MG63 (cell line): ENCODE results near the gene ST7. TPM values are rescaled to one million over a fixed set of nuclear protein-coding genes. Genes with fewer than 3 reads are reported as not detected.
A peak's percentile ranks its signal among the peaks of the same experiment; 100 is the strongest.
"Not testable (repeated sequence)": the region's sequence is repeated elsewhere in the genome, so short reads cannot be mapped to it uniquely, and the experiment has no call there.

Experiments
- DNase-seq: peaks from one replicate; pipeline ENCODE4 v3.0.0-alpha.2; 2020
- H3K27me3 ChIP-seq: fragments of 250-450 bp; sonication (Bioruptor Pico); 2 replicates; pipeline ENCODE4 v1.5.1; 2020; ENCODE audit warnings: mild to moderate bottlenecking, moderate library complexity
- H3K36me3 ChIP-seq: fragments of 250-450 bp; sonication (Bioruptor Pico); 2 replicates; pipeline ENCODE4 v1.5.1; 2020; ENCODE audit warnings: mild to moderate bottlenecking, moderate library complexity
- H3K4me3 ChIP-seq: fragments of 250-450 bp; sonication (Bioruptor Pico); 2 replicates; pipeline ENCODE4 v1.5.1; 2020; ENCODE audit warnings: mild to moderate bottlenecking, moderate library complexity
- H3K9me3 ChIP-seq: fragments of 250-450 bp; sonication (Bioruptor Pico); 2 replicates; pipeline ENCODE4 v1.5.1; 2020; ENCODE audit warnings: mild to moderate bottlenecking, moderate library complexity
- total RNA-seq: library from RNA; depleted of rRNA; stranded (reverse); fragments of >200 nt; shearing (Covaris generic); gene quantifications from 2 replicates; pipeline ENCODE4 v1.2.3, GENCODE V29; 2014; ENCODE audit warnings: low replicate concordance; rRNA removed

Gene ST7, protein sequence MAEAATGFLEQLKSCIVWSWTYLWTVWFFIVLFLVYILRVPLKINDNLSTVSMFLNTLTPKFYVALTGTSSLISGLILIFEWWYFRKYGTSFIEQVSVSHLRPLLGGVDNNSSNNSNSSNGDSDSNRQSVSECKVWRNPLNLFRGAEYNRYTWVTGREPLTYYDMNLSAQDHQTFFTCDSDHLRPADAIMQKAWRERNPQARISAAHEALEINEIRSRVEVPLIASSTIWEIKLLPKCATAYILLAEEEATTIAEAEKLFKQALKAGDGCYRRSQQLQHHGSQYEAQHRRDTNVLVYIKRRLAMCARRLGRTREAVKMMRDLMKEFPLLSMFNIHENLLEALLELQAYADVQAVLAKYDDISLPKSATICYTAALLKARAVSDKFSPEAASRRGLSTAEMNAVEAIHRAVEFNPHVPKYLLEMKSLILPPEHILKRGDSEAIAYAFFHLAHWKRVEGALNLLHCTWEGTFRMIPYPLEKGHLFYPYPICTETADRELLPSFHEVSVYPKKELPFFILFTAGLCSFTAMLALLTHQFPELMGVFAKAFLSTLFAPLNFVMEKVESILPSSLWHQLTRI
- 13.7 and 14.4 TPM in 2 replicates for total RNA-seq

DNA sequence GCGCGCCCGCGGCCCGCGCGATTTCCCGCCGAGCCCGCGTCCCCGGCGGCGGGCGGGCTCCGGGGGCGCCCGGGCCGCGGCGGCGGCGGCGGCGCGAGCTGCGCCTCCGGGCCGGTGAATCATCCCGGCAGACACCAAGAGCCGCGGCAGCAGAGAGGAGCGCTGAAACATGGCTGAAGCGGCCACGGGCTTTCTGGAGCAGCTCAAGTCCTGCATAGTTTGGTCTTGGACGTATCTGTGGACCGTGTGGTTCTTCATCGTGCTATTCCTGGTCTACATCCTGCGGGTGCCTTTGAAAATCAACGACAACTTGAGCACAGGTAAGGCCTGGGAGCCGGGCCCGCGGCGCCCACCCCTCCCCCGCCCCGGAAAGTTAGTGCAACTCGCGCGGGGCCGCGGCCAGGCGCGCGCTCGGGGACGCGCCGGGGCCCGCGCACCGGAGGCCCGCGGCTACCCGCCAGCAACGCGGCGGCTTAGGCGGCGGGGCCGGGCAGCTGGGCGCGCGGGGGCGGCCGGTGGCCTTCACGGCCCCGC is at the start of gene ST7:
ST7 (plus strand) TSS at position 130 of the 534 bp plus-strand sequence; CDS start at position 170, 40 bp downstream.
- DNase-seq, result peak; percentile 62
- no peaks in the 10 kb centered on the region for H3K36me3 ChIP-seq
- H3K4me3 ChIP-seq, result peak within 1 kb of the TSS; percentile 58
- no peaks in the 10 kb centered on the region for H3K9me3 ChIP-seq
- H3K27me3 ChIP-seq, result no peaks in the 10 kb centered on the region

DNA sequence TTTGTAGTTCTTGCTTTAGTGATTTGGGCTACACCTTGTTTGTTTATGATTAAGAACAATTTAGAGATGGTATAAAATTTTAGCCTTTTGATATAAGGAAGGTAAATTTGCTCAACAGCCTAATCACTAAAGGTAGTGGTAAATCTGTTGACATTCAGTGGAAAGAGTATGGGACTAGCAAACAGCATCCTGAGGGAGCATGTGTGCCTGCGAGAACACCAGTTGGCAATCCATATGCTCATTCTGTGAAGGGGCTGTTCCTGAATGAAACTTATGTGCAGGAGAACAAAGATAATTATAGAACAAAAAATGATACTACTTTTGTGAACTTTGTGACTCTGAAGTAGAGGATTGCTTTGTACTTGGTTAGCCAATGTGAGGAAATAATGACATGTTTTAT is 46.9 kb upstream of the ST7 start:
- Histone ChIP-seq H3K4me3 (no peak overlapping the region), H3K9me3 (no peaks in the 10 kb centered on the region), H3K27me3 (no peaks in the 10 kb centered on the region), H3K36me3 (peaks cover 19% of the 10 kb centered on the region)
- DNase-seq, result no peak

DNA sequence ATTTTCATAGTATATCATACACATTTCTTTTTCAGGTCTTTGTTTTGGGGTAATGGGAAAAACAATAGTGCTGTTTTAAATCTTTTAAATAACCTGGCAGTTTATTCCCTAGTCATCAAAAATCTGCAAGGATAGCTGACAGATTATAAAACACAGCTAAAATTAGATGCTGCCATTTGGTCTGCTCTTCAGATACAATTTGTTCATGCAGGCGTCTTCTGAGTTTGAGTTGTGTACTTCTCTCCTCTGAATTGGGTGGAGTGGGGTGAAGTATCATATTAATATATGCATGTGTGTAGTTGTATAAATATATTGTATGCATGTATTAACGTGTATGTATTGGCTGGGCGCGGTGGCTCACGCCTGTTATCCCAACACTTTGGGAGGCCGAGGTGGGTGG is 42.9 kb upstream of the ST7 start:
- DNase-seq, result no peak
- Histone ChIP-seq H3K36me3 (peaks cover 21% of the 10 kb centered on the region), H3K4me3 (no peak overlapping the region), H3K27me3 (no peaks in the 10 kb centered on the region), H3K9me3 (no peaks in the 10 kb centered on the region)

DNA sequence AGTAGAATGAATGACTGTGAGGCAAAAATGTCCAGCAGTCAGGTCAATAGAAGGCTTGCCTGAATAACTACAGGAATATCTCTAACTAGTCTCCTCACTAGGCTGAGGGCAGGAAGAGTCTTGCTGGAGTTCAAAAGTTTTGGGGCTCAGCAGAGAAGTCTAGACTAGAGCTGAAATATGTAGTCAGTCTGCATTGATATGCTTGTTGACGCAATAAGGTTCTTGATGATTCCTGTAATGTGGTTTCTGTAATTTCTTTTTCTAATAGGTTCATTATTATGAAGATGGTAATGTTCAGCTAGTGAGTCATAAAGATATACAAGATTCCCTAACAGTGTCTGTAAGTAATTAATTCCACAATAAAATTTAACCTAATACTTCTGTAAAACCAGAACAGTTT is 41.5 kb upstream of the ST7 start:
- DNase-seq, result no peak

DNA sequence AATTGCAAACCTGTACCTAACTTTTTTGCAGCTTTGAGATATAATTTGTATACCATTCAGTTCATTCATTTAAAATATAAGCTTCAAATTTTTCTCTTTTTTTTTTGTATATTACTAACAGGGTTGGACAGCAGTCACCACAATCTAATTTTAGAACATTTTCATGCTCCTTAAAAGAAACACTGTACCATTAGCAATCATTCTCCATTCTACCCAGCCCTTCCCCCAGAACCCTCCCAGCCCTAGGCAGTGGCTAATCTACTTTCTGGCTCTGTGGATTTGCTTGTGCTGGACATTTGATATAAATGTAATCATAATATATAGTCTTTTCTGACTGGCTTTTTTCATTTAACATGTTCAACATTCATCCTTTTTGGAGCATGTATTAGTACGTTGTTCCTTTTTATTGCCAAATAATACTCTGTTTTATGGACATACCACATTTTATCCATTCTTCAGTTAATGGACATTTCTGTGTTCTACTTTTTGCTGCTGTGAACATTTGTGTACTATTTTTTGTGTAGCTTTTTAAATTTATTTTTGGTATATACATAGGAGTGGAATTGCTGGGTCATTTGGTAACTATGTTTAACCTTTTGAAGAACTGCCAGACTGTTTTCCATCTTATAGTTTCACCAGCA is 40.9 kb upstream of the ST7 start:
- Histone ChIP-seq H3K4me3 (no peak overlapping the region), H3K9me3 (no peaks in the 10 kb centered on the region), H3K36me3 (peaks cover 28% of the 10 kb centered on the region), H3K27me3 (no peaks in the 10 kb centered on the region)
- DNase-seq, result no peak

More for the DNA sequence above, 41.5 kb upstream of the ST7 start:
- no peaks in the 10 kb centered on the region for H3K9me3 ChIP-seq
- H3K4me3 ChIP-seq, result no peak overlapping the region
- H3K27me3 ChIP-seq, result no peaks in the 10 kb centered on the region
- H3K36me3 ChIP-seq, result peaks cover 27% of the 10 kb centered on the region

GRCh38 chr7:116918704-116919103 is 34.6 kb upstream of the ST7 start:
- Histone ChIP-seq H3K9me3 (no peaks in the 10 kb centered on the region), H3K36me3 (peaks cover 15% of the 10 kb centered on the region), H3K4me3 (no peak overlapping the region), H3K27me3 (no peaks in the 10 kb centered on the region)
- DNase-seq, result no peak

DNA sequence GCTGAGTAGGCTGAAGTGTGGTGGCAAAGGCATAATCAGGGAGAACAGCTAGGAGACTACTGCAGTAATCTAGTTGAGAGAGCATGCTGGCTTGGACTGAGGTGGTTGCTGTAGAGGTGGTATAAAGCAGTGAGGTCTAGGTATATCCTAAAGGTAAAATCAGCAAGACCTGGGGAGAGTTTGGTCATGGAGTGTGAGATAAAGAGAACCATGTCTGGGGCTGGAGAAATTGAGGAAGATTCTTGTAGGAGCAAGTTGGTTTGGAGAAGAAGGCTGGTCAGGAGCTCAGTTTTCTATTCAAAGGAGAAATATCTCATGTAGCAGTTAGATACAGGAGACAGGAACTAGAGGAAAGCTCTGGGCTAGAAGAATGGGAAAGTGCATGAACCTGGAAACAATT is 32.9 kb upstream of the ST7 start:
- no peak for DNase-seq
- no peaks in the 10 kb centered on the region for H3K9me3 ChIP-seq
- no peak overlapping the region for H3K4me3 ChIP-seq
- peaks cover 15% of the 10 kb centered on the region for H3K36me3 ChIP-seq
- no peaks in the 10 kb centered on the region for H3K27me3 ChIP-seq

- no peak overlapping the region for H3K4me3 ChIP-seq
- no peaks in the 10 kb centered on the region for H3K9me3 ChIP-seq
- no peaks in the 10 kb centered on the region for H3K27me3 ChIP-seq
- peaks cover 8% of the 10 kb centered on the region for H3K36me3 ChIP-seq
- DNase-seq, result no peak
Observed at GRCh38 chr7:116922545-116922944, 30.8 kb upstream of the ST7 start.

- Histone ChIP-seq H3K9me3 (no peaks in the 10 kb centered on the region), H3K27me3 (no peaks in the 10 kb centered on the region), H3K4me3 (no peak overlapping the region), H3K36me3 (no peaks in the 10 kb centered on the region)
- no peak for DNase-seq
Observed at GRCh38 chr7:116924741-116925140, 28.6 kb upstream of the ST7 start.

- H3K9me3 ChIP-seq, result no peaks in the 10 kb centered on the region
- no peaks in the 10 kb centered on the region for H3K36me3 ChIP-seq
- H3K4me3 ChIP-seq, result no peak overlapping the region
- DNase-seq, result no peak
- H3K27me3 ChIP-seq, result no peaks in the 10 kb centered on the region
Observed at GRCh38 chr7:116929021-116929420, 24.3 kb upstream of the ST7 start.

DNA sequence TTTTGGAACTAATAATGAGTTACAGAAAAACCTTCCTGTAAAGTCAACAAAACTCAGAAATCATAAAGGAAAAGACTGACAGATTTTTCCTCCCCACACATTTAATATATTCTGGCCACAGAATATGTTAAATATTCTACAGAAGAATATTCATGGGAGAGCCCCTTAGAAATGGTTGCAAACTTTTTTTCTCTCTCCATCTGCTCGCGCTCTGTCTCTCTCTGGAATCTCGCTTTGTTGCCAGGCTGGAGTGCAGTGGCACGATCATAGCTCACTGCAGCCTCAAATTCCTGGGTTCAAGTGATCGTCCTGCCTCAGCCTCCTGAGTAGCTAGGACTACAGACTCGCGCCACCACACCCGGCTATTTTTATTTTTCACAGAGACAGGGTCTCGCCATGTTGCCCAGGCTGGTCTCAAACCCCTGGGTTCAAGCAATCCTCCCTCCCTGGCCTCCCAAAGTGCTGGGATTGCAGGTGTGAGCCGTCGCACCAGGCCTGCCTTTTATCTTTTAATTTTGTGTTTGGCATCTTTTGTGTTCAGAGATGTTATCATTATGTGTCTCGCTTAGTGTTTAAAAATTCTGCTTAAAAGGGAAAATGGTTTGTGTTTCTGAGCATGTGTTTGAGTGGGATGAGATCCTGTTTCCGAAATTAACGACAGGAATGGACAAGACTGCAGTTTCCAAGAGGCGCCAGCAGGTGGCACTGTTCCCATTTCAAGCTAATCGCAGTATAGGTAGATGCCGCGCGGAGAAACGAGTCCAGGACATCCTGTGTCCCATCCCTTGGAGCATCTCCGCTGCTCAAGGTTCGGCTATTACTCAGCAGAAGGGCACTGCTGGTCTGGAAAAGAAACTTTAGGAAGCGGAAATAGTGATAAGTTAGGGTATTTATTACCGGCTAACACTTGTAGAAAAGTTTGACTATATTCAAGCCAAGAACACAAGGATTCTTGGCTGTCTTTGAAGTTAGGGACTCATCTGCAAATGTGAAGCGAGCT is 23.1 kb upstream of the ST7 start:
- H3K27me3 ChIP-seq, result no peaks in the 10 kb centered on the region
- H3K4me3 ChIP-seq, result no peak overlapping the region
- H3K9me3 ChIP-seq, result no peaks in the 10 kb centered on the region
- H3K36me3 ChIP-seq, result no peaks in the 10 kb centered on the region
- DNase-seq, result peak; percentile 47

DNA sequence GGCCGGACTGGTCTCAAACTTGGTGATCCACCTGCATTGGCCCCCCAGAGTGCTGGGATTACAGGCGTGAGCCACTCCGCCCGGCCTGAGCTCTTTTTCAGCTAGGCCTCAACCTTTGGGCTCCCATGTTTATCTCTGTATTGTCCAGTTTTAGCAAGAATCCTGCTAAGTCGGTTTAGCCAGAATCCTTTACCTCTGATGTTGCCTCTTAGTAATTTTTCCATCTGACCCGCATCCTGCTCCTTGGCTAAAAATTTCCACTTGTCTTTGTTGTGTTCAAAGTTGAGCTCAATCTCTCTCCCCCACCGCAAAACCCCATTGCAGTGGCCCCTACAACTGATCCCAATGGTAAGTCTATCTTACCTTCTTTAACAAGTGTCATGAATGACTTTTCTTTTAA is 20.7 kb upstream of the ST7 start:
- no peak for DNase-seq
- Histone ChIP-seq H3K9me3 (no peaks in the 10 kb centered on the region), H3K4me3 (no peak overlapping the region), H3K36me3 (no peaks in the 10 kb centered on the region), H3K27me3 (no peaks in the 10 kb centered on the region)

GRCh38 chr7:116933465-116933864 is 19.8 kb upstream of the ST7 start:
- Histone ChIP-seq H3K27me3 (no peaks in the 10 kb centered on the region), H3K9me3 (no peaks in the 10 kb centered on the region), H3K36me3 (no peaks in the 10 kb centered on the region), H3K4me3 (no peak overlapping the region)
- DNase-seq, result no peak

GRCh38 chr7:116934580-116934979 is 18.7 kb upstream of the ST7 start:
- Histone ChIP-seq H3K27me3 (no peaks in the 10 kb centered on the region), H3K4me3 (no peak overlapping the region), H3K36me3 (no peaks in the 10 kb centered on the region), H3K9me3 (no peaks in the 10 kb centered on the region)
- no peak for DNase-seq

DNA sequence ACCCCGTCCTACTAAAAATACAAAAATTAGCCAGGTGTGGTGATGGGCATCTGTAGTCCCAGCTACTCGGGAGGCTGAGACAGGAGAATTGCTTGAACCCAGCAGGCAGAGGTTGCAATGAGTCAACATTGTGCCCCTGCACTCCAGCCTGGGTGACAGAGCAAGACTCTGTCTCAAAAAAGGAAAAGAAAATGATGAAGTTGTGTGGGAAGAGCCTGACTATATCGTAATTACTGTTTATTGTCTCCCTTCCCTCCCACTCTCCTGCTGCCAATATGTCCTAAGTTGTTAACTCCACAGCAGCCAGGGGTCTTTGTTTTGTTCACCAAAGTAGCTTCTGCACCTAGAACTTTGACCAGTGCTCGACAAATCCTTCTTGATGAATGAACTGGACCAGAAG is 16.5 kb upstream of the ST7 start:
- H3K9me3 ChIP-seq, H3K4me3 ChIP-seq, H3K27me3 ChIP-seq, H3K36me3 ChIP-seq, DNase-seq: not testable (repeated sequence)

- Histone ChIP-seq H3K27me3 (no peaks in the 10 kb centered on the region), H3K9me3 (no peaks in the 10 kb centered on the region), H3K4me3 (no peak overlapping the region), H3K36me3 (no peaks in the 10 kb centered on the region)
- DNase-seq, result no peak
Observed at GRCh38 chr7:116938678-116939077, 14.6 kb upstream of the ST7 start.
